ENCODE data around the gene MBP.

GRCh38 chr18:77178559-77178958 is 46.0 kb upstream of the MBP start:
- no peak for TF ChIP-seq CTCF (conservative IDR thresholded peaks at IDR 0.05; ENCODE audit: low read depth, low read length)
- no peak for TF ChIP-seq EZH2 (IDR thresholded peaks at IDR 0.05; ENCODE audit: borderline replicate concordance, low read depth, low read length, poor library complexity, severe bottlenecking)
